ENCODE data around the gene PCBP4.
"Not testable (repeated sequence)": the region's sequence is repeated elsewhere in the genome, so short reads cannot be mapped to it uniquely, and the experiment has no call there.

The PCBP4 gene

DNA sequence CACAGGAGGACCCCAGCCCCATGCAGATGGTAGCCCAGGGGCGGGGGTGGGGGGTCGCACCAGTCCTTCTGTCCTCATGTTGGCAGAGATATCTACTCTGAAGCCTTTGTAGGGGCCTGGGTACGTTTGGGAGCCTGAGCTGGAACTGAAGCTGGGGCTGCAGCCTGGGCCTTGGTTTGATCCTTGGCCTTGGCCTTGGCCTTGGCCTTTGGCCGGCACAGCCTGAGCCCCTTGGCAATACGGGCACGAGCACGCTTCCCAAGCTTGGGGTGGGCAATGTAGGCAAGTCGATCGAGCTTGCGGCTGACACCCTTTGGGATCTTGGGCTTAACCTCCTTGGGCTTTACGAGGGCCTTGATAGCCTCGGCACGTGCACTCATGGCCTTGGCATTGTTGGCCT is 26.4 kb upstream of the PCBP4 start:
- not testable (repeated sequence) for DNase-seq (ENCODE audit: low read depth)

DNA sequence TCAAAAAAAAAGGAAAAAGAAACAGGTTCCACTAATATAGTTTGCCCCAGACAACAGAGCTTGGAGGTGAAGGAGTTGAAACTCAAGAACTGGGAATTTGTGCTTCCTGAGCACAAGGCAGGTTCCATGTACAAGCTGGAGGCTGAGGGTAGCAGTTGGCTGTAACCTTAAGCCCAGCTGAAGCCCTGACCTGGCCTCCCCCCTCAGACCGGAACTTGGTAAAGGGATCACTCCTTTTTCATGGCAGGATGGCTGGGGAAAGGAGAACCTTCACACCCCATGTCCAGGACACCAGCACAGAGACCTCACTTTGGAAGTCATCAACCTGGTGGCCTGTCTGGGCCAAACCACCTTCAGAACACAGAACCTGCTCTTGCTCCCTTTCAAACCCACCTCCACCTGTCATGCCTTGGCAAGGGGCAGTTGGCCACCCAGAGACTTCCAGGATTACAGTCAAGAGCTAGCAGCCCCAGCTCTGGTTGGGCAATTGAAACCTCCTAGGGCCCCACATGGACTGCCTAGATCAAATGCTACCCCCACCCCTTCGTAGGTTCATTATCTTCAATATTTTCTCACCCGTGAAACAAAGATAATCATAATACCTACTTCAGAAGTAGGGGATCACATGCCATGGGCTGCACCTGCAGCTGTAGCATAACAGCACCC is 24.9 kb upstream of the PCBP4 start:
- no peak for DNase-seq (ENCODE audit: low read depth)

DNA sequence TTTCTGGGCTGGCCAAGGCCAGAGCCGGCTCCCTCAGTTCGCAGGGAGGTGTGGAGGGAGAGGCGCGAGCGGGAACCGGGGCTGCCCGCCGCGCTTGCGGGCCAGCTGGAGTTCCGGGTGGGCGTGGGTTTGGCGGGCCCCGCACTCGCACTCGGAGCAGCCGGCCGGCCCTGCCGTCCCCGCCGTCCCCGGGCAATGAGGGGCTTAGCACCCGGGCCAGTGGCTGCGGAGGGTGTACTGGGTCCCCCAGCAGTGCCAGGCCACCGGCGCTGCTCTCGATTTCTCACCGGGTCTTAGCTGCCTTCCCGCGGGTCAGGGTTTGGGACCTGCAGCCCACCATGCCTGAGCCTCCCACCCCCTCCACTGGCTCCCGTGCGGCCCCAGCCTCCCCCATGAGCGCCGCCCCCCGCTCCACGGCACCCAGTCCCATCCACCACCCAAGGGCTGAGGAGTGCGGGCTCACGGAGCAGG is 23.3 kb upstream of the PCBP4 start:
- not testable (repeated sequence) for DNase-seq (ENCODE audit: low read depth)

DNA sequence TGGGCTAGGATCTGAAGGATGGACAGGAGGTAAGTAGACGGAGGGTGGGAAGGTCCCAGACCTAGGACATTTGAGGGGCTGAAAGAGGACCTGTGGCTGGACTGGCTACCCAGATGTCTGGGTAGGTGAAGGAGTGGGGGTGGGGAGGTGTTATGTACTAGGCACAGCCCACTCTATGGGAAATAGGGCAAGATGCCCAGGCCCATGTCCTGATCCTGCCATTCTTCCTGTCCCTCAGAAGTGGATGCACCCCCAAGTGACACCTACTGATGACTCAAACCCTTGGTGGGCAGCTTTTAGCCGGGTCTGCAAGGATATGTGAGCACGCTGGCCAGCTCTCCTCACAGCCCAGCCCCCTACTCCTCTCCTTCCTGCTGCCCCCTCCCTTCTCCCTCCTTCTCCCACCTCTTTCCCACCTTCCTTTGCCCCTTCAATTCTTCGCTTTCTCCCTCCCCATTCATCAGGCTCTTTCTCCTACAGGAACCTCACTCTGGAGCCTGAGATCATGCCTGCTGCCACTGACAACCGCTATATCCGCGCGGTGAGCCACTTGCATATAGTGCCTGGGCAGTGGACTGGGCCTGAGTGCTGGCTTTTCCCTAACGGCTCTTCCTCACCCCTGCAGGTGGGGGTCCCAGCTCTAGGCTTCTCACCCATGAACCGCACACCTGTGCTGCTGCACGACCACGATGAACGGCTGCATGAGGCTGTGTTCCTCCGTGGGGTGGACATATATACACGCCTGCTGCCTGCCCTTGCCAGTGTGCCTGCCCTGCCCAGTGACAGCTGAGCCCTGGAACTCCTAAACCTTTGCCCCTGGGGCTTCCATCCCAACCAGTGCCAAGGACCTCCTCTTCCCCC is 21.3 kb upstream of the PCBP4 start:
- DNase-seq (ENCODE audit: low read depth), result no peak

DNA sequence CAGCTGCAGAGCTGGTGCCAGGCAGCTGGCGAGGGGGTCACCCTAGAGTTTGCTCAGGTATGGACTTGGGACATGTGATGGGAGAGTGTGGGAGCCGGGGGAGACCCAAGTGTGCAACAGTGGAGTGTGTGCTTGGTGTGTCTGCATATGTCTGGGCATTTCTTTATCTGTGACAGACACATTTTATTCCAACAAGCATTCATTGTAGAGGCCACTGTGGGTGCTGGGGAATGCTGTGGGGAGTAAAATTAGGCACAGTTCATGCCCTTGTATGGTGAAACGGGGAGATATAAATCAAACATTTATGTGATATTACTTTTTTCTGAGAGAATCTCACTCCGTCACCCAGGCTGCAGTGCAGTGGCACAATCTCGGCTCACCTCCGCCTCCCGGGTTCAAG is 20.3 kb upstream of the PCBP4 start:
- DNase-seq (ENCODE audit: low read depth), result no peak

DNA sequence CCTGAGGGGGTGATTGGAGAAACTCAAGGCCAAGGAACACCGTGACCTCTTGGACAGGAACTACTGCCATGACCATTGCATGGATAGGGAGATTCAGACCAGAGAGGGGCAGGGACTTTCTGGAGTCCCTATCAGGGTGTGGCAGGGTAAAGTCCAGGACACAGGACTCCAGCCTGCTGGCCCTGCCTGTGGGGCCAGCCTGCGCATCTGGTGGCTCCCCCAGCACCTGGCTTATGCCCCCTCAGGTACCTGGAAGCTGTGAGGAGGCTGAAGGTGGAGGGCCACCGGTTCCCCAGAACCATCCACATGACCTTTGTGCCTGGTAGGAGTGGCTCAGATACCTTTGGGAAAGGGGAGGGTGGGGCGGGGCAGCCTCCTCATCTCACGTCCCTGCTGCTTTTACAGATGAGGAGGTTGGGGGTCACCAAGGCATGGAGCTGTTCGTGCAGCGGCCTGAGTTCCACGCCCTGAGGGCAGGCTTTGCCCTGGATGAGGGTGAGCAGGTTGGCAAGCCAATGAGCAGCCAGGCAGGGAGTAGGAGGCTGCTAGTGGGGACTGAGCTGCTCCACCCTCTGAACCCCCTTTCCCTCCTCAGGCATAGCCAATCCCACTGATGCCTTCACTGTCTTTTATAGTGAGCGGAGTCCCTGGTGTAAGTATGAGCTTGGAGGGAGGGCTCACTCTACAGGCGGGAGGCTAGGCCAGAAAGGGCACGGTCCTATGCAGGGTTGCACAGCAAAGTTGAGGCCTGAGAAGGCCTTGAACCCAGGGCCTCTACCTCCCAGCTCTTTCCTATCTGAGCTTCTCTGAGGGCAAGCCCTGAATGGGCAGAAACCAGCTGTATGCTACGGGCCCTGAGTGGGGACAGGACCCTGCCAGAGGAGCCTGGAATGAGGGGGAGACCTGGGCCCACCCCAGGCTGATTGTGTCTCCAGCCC is 19.0 kb upstream of the PCBP4 start:
- no peak for DNase-seq (ENCODE audit: low read depth)

DNA sequence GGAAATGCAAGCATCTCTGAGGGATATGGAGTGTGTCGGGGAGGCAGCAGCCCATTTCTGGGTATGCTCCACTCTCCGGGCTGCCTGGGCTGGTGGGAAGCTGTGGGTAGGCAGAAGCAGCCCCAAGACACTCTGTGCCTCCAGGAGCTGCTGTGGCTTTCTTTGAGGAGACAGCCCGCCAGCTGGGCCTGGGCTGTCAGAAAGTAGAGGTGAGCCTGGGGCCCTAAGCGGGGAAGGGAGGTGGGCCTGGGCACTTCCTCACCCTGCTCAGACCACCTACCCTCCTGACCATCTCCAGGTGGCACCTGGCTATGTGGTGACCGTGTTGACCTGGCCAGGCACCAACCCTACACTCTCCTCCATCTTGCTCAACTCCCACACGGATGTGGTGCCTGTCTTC is 17.8 kb upstream of the PCBP4 start:
- no peak for DNase-seq (ENCODE audit: low read depth)

DNA sequence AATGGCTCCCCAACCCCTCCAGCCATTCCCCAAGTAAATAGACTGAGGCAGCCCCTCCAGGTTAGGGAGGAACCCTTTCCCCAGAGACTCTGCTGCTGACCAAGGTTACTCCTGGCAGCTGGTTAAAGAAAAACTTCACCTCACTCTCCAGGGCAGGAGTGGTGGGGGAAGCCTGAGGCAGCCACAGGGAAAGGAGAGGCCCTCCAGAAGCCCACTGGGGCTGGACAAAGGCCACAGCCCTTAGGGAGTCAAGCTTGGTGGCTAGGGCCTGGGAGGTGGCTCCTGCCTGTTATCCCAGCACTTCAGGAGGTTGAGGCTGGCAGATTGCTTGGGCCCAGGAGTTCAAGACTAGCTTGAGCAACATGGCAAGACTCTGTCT is 17.0 kb upstream of the PCBP4 start:
- DNase-seq (ENCODE audit: low read depth), result no peak

DNA sequence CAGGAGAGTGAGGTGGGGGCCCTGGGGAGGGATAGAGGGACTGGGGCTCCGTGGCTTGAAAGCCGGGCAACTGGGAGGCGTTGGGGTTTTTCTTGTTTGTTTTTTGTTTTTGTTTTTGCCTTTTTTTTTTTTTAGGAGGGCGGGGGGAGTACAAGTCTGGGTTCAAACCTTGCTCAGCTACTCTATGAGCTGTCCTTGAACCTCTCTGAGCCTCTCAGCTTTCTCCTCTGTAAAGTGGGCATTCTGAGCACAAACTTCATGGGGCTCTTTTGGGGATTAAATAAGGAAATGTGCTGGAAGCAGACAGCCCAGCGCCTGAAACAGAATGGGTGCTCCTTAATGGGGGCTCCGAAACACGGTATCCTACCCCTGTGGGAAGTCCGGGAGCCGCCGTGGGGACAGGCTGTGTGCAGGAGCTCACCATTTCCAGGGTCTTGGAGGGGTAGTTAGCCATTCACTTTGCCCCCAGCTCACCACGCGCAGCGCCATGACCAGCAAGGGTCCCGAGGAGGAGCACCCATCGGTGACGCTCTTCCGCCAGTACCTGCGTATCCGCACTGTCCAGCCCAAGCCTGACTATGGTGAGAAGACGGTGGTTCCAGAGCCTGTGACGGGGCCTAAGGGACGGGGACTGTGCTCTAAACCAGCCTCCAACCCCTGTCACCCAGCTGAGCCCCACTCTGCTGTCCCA is 16.5 kb upstream of the PCBP4 start:
- no peak for DNase-seq (ENCODE audit: low read depth)

DNA sequence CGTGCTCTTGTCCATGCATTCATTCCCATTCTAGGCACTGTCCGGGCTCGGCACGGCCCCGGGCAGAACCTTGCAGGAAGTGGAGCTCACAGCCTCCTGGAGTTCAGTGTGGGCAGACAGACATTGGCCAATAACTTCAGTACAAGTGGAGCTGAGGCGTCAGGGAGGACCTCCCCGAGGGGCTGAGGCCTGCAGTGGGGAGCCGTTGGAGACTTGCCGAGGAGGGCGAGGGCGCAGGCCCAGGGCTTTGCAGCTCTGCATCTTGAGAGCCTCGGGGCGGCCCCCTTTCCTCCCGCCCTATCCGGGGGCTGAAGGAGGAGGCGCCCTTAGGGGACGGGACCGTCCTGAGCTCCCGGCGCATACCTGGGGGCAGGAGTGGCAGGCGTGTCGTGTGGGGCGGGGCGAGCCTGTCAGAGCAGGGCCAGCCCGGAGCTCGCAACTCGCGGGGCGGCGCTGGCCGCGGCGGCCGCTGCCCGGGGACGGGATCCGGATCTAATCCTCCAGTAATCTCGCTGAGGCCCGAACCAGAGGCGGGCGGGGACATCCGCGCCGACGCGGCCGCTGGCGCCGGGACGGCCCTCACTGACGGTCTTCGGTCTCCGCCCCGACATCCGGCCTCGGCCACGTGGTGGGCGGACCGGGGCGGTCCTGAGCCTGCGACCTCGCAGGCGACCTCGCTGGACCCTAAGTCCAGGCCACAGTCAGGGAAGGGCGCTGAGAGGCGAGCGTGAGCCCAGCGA is 15.8 kb upstream of the PCBP4 start, which contains the start of gene ACY1:
Gene ACY1, plus strand, starts transcription at position 698 of the 740 bp plus-strand sequence. CDS start 530 bp downstream, outside the sequence.
- peak; percentile 62 for DNase-seq (ENCODE audit: low read depth)

DNA sequence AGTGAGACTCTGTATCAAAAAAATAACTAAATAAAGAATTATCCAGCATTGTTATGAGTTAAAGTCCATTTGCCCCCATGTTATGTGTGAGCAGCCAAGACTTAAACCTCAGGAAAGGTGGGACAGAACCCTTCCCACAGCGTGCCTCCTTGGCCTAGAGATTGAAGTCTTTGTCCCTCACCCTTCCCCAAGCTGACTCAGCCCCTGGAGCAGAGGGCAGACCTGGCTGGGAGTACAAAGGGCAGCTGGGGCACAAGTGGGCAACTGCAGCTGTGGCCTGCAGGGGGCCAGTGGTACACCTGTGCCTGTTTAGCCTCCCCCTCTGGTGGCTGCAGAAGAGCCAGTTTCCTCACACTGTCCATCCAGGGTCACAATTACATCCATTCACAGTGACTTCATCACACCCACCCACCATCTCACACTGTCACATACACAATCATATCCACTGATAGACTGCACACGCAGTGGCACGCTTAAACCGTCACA is 15.1 kb upstream of the PCBP4 start:
- DNase-seq (ENCODE audit: low read depth), result no peak

DNA sequence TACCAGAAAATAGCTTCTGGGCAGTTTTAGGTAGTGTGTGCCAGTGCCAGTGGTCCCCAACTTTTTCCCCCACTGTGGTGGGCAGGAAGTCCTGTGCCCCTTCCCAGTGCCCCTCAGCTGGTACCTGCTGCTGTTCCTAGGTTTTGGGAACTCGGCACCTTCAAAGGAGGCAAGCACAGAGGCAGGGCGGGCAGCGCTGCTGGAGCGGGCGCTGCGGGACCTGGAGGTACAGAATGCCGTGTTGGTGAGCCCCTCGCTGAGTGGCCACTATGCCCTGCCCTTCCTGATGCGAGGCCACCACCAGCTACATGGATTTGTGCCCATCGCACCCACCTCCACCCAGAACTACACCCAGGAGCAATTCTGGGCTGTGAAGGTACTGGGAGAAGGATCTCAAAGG is 13.0 kb upstream of the PCBP4 start:
- no peak for DNase-seq (ENCODE audit: low read depth)

DNA sequence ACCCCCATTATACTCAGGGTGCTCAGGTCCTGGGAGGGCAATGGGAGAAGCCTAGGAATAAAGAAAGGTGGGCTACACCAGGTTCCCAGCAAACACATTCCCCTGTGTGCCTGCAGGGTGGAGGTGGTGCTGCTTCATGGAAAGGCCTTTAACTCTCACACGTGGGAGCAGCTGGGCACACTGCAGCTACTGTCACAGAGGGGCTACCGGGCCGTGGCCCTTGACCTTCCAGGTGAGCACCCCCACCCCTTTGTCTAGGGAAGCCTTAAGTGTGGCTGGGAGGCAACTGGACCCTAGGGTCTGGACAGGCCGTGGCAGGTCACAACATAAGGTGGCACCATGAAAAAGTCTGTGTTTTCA is 10.9 kb upstream of the PCBP4 start:
- DNase-seq (ENCODE audit: low read depth), result no peak

DNA sequence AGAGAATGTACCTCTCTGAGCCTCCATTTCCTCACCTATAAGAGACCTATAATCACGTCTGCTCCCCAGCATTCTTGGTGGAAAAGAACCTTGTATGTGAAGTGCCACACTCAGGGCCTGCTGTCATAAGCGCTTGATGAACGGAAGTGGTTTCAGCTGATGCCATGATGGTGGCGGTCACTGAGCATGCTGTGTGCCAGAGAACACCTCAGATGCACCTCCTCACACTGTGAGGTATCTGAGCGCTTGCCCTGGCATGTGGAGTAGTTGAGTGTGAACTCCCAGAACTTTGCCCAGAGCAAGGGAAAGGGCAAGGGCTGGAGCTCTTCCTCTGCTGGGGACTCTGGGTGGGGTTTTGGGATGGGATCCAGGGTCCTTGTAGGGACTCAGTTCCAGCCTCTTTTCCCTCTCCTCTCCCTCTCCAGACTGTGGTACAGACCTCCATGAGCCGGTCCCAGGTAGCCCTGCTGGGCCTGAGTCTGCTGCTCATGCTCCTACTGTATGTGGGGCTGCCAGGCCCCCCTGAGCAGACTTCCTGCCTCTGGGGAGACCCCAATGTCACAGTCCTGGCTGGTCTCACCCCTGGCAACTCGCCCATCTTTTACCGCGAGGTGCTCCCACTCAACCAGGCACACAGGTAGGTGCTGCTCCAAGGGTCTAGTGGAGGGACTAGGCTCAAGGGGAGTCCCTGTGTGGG is 10.3 kb upstream of the PCBP4 start:
- DNase-seq (ENCODE audit: low read depth), result no peak

DNA sequence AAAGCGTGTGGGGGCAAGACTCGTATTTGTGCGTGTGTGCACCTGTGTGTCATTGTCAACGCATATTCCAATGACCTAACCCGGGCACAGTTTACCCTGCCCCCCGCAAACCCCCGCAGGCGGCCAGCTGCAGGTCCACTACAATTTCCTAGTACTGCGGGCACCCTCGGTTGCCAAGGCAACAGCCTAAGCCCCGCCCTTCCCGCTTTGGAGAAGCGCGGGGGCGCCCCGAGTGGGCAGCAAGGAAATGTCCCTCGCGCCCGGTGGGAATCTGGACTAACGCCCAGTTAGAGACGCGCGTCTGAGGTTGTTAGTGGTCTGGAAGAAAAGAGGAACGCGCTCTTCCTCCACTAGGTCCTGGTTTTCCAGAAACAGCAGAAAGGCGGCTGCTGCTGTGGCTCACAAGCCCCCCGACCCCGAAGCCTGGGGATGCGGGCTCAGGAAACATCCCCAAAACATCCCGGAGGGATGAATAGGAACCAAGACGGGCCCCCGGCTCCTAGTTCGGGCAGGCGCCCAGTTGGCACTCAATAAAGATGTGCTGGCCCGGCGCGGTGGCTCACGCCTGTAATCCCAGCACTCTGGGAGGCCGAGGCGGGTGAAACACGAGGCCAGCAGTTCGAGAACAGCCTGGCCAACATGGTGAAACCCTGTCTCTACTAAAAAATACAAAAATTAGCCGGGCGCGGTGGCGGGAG is 8.7 kb upstream of the PCBP4 start:
- DNase-seq (ENCODE audit: low read depth), result no peak

DNA sequence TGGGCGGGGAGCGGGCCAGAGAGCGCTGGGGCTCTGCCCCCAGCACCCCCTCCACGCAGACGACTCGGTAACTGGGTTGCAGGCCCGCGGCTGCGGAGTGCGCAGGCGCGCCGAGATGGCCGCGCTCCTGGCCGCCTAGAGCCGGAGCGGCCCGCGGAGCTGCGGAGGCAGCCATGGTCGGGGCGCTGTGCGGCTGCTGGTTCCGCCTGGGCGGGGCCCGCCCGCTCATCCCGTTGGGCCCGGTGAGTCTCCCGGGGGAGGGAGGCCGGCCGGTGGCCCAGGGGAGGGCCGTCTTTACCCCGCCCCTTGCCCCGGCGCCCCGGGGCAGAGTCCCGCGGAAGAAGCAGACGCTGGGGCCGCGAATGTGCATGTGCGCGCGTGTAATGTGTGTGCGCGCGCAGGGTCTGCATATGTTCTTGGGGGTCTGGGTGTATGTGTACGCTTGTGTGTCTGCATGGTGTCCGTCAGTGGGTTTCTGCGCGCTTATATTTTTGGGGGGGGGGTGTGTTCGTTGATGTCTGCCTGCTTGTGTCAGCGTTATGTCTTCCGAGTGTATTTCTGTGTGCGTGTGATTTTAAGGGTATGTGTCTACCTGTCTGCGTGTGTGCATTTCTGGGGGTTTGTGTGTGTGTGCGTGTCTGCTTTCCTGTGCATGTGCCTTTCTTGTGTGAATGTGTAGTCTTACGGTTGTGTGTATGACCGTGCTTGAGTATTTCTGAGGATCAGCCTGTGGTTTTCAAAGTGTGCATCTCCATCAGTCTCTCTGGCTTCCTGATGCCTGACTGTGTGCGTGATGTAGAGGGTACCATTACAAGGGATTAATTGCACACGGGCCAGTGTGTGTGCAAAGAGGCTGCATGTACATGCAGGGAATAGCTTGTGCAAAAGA is 8.0 kb upstream of the PCBP4 start, which contains the start of gene ABHD14A:
Gene ABHD14A, plus strand, starts transcription at position 102 of the 889 bp plus-strand sequence. Its CDS starts 72 bp downstream, at position 174.
- DNase-seq (ENCODE audit: low read depth), result peak; percentile 59

DNA sequence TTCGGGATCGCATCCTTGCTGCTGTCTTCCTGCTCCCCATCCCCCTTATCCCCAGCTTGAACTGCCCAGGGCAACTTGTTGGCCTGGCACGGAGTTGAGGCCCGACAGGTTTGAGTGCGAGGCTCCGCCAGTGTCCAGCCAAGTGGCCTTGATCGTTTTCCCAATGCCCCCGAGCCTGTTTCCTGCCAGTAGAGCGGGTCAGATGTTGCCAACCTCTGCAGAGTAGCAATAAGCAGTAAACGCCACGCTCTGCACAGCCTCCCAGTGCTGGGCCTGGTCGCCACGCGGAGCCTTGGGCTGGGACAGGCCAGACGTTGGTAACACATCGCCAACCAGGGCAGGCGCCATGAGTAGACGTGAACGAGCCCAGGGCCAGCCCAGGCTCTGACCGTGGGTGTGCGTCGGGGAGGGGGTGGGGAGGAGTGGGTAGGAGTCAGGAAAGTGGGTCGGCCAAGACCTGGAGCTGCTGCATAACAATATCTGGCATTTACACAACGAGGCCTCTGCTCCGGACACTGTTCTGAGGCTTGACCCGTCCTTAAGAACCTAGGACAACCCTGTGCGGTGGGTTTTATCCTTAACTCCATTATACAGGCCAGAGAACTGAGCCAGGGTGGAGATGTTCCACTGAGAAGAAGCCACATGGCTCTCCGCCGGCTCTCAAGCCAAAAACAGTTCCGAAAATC is 7.2 kb upstream of the PCBP4 start:
- DNase-seq (ENCODE audit: low read depth), result no peak

DNA sequence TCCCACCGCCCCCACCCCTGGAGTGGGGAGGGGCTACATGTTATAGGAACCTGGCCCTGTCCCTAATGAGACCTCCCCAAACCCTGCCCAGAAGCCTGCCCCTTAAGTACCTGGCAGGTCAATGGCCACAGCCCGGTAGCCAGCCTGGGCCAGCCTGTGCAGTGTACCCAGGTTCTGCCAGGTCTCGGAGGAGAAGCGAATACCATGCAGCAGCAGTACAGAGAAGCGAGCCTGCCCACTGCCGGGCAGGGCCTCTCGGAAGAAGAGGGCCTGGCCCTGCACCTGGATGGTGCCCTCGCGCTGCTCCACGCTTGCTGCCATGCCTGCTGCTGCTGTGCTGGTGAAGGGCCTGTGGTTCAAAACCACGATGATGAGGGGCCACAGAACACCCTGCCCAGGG is 4.1 kb upstream of the PCBP4 start:
- DNase-seq (ENCODE audit: low read depth), result no peak

All from stimulated activated CD8-positive, alpha-beta memory T cell treated with anti-CD3 and anti-CD28 coated beads, Interleukin-12 subunit alpha, Interleukin-12 subunit beta, amount 100 ng/mL, for 4 hours (primary cell).